WTC11 (cell line): ENCODE results near the gene ADCYAP1. TPM values are rescaled to one million over a fixed set of nuclear protein-coding genes. Genes with fewer than 3 reads are reported as not detected.

Experiments used
- ATAC-seq: fragments of 200-7000 bp; cut with Tn5 transposase; 2 replicates; pipeline ENCODE4 v1.10.0; 2021; ENCODE audit warnings: mild to moderate bottlenecking, moderate library complexity
- CTCF ChIA-PET: fragments of 300-600 bp; sonication (Branson Sonifier 250); formaldehyde crosslinking; loops from one replicate; lab custom pipeline; 2021; ENCODE audit warnings: antibody characterized with exemption; lab: Charles Lee
- POLR2A ChIA-PET: fragments of 350-600 bp; sonication (Branson Sonifier 250); formaldehyde crosslinking; loops from one replicate; lab custom pipeline; 2021; ENCODE audit warnings: antibody characterized with exemption; lab: Charles Lee
- DNase-seq: peaks from one replicate; pipeline ENCODE4 v3.0.0; 2021; ENCODE audit warnings: low spot score
- H3K27ac Mint-ChIP-seq: 2 replicates; pipeline ENCODE4 v1.8.0; 2021; ENCODE audit warnings: mixed read lengths
- H3K27me3 Mint-ChIP-seq: 2 replicates; pipeline ENCODE4 v1.8.0; 2021; ENCODE audit warnings: low read depth, mild to moderate bottlenecking, moderate library complexity, mixed read lengths
- H3K36me3 Mint-ChIP-seq: 2 replicates; pipeline ENCODE4 v1.8.0; 2021; ENCODE audit warnings: mixed read lengths
- H3K4me1 Mint-ChIP-seq: 2 replicates; pipeline ENCODE4 v1.8.0; 2022; ENCODE audit warnings: mixed read lengths
- H3K4me3 Mint-ChIP-seq: 2 replicates; pipeline ENCODE4 v1.8.0; 2021; ENCODE audit warnings: mild to moderate bottlenecking, moderate library complexity, mixed read lengths
- H3K9me3 Mint-ChIP-seq: 2 replicates; pipeline ENCODE4 v1.8.0; 2021; ENCODE audit warnings: mixed read lengths
- CREB1 ChIP-seq: sonication (generic); formaldehyde crosslinking; IDR thresholded peaks from 2 replicates; pipeline ENCODE4 v1.8.0; 2023; ENCODE audit warnings: mild to moderate bottlenecking, missing genetic modification reagents
- ELF4 ChIP-seq: sonication (generic); formaldehyde crosslinking; IDR thresholded peaks from 2 replicates; pipeline ENCODE4 v1.8.1; 2022; ENCODE audit warnings: low read depth, mild to moderate bottlenecking, moderate library complexity, missing genetic modification reagents
- GABPB1 ChIP-seq: sonication (generic); formaldehyde crosslinking; IDR thresholded peaks from 2 replicates; pipeline ENCODE4 v1.8.1; 2023; ENCODE audit warnings: mild to moderate bottlenecking, missing genetic modification reagents
- JAZF1 ChIP-seq: fragments of 250-450 bp; sonication (Bioruptor Pico); IDR thresholded peaks from 2 replicates; pipeline ENCODE4 v1.9.0; 2021; ENCODE audit warnings: moderate library complexity, mild to moderate bottlenecking, inconsistent platforms
- NR2C2 ChIP-seq: sonication (generic); formaldehyde crosslinking; IDR thresholded peaks from 2 replicates; pipeline ENCODE4 v1.8.0; 2022; ENCODE audit warnings: mild to moderate bottlenecking, missing genetic modification reagents
- NR3C1 ChIP-seq: sonication (generic); formaldehyde crosslinking; conservative IDR thresholded peaks from 2 replicates; pipeline ENCODE4 v1.8.1; 2023; ENCODE audit warnings: low read depth, mild to moderate bottlenecking, missing genetic modification reagents
- PRRX2 ChIP-seq: fragments of 250-450 bp; sonication (Bioruptor Pico); IDR thresholded peaks from 2 replicates; pipeline ENCODE4 v1.8.0; 2021; ENCODE audit warnings: mild to moderate bottlenecking
- RELA ChIP-seq: sonication (generic); formaldehyde crosslinking; IDR thresholded peaks from 2 replicates; pipeline ENCODE4 v1.8.1; 2022; ENCODE audit warnings: missing genetic modification reagents, mild to moderate bottlenecking, borderline replicate concordance
- RORB ChIP-seq: fragments of 250-450 bp; sonication (Bioruptor Pico); IDR thresholded peaks from 2 replicates; pipeline ENCODE4 v1.9.0; 2021; ENCODE audit warnings: mild to moderate bottlenecking
- STAT6 ChIP-seq: sonication (generic); formaldehyde crosslinking; conservative IDR thresholded peaks from 2 replicates; pipeline ENCODE4 v1.8.1; 2023; ENCODE audit warnings: mild to moderate bottlenecking, low read depth, missing genetic modification reagents, moderate library complexity
- TEAD1 ChIP-seq: sonication (generic); formaldehyde crosslinking; IDR thresholded peaks from 2 replicates; pipeline ENCODE4 v1.8.0; 2022; ENCODE audit warnings: mild to moderate bottlenecking, missing genetic modification reagents
- TP53 ChIP-seq: sonication (generic); formaldehyde crosslinking; IDR thresholded peaks from 2 replicates; pipeline ENCODE4 v1.8.1; 2023; ENCODE audit warnings: mild to moderate bottlenecking, missing genetic modification reagents
- ZNF121 ChIP-seq: sonication (generic); formaldehyde crosslinking; IDR thresholded peaks from 2 replicates; pipeline ENCODE4 v1.8.0; 2023; ENCODE audit warnings: missing genetic modification reagents
- ZNF219 ChIP-seq: sonication (generic); formaldehyde crosslinking; IDR thresholded peaks from 2 replicates; pipeline ENCODE4 v1.8.0; 2023; ENCODE audit warnings: missing genetic modification reagents, mild to moderate bottlenecking, borderline replicate concordance
- ZNF263 ChIP-seq: sonication (generic); formaldehyde crosslinking; IDR thresholded peaks from 2 replicates; pipeline ENCODE4 v1.8.1; 2022; ENCODE audit warnings: low read depth, mild to moderate bottlenecking, moderate library complexity, missing genetic modification reagents
- ZNF317 ChIP-seq: sonication (generic); formaldehyde crosslinking; IDR thresholded peaks from 2 replicates; pipeline ENCODE4 v1.8.1; 2023; ENCODE audit warnings: low read depth, mild to moderate bottlenecking, moderate library complexity, missing genetic modification reagents, borderline replicate concordance
- ZNF423 ChIP-seq: fragments of 250-450 bp; sonication (Bioruptor Pico); IDR thresholded peaks from 2 replicates; pipeline ENCODE4 v2.1.2; 2022; ENCODE audit warnings: mild to moderate bottlenecking, moderate library complexity
- ZNF671 ChIP-seq: fragments of 250-450 bp; sonication (Bioruptor Pico); IDR thresholded peaks from 2 replicates; pipeline ENCODE4 v1.8.0; 2021; ENCODE audit warnings: mild to moderate bottlenecking
- total RNA-seq: library from RNA; stranded (reverse); gene quantifications from 3 replicates; pipeline ENCODE4 v1.2.3, GENCODE V29; 2021
- TF ChIP-seq, protein P1 (sequence below): sonication (generic); formaldehyde crosslinking; IDR thresholded peaks from 2 replicates; pipeline ENCODE4 v1.8.1; 2022; ENCODE audit warnings: low read depth, missing genetic modification reagents, borderline replicate concordance
- TF ChIP-seq, protein P2 (sequence below): sonication (generic); formaldehyde crosslinking; IDR thresholded peaks from 2 replicates; pipeline ENCODE4 v1.8.1; 2023; ENCODE audit warnings: mild to moderate bottlenecking, missing genetic modification reagents
- TF ChIP-seq, protein P3 (sequence below): sonication (generic); formaldehyde crosslinking; IDR thresholded peaks from 2 replicates; pipeline ENCODE4 v1.8.1; 2022; ENCODE audit warnings: mild to moderate bottlenecking, missing genetic modification reagents, moderate library complexity, borderline replicate concordance
- TF ChIP-seq, protein P4 (sequence below): sonication (generic); formaldehyde crosslinking; IDR thresholded peaks from 2 replicates; pipeline ENCODE4 v1.8.0; 2022; ENCODE audit warnings: mild to moderate bottlenecking, missing genetic modification reagents
- TF ChIP-seq, protein P5 (sequence below): fragments of 250-450 bp; sonication (Bioruptor Pico); IDR thresholded peaks from 2 replicates; pipeline ENCODE4 v2.1.2; 2022; ENCODE audit warnings: mild to moderate bottlenecking, moderate library complexity
- TF ChIP-seq, protein P6 (sequence below): sonication (generic); formaldehyde crosslinking; IDR thresholded peaks from 2 replicates; pipeline ENCODE4 v1.8.0; 2022; ENCODE audit warnings: mild to moderate bottlenecking, missing genetic modification reagents
- TF ChIP-seq, protein P7 (sequence below): fragments of 250-450 bp; sonication (Bioruptor Pico); IDR thresholded peaks from 2 replicates; pipeline ENCODE4 v1.9.0; 2021; ENCODE audit warnings: mild to moderate bottlenecking

ADCYAP1 gene
- total RNA-seq, 1 experiment from 2014 or later, result not detected

DNA sequence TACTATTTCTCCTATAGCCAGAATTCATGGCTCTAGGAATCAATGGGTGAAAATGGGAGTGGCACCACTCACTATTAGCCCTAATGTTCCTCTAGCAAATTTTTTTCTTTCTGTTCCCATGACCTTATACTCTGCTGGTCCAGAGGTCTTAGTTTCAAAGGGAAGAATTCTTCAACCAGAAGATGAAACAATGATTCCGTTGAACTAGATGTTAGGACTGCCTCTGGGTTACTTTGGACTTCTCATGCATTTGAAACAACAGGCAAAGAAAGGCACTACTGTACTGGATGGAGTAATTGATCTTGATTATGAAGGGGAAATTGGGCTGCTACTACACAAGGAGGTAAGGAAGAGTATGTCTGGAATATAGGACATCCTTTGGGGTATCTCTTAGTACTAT is 18.6 kb upstream of the ADCYAP1 start (continued):
- TF ChIP-seq, protein P1, sequence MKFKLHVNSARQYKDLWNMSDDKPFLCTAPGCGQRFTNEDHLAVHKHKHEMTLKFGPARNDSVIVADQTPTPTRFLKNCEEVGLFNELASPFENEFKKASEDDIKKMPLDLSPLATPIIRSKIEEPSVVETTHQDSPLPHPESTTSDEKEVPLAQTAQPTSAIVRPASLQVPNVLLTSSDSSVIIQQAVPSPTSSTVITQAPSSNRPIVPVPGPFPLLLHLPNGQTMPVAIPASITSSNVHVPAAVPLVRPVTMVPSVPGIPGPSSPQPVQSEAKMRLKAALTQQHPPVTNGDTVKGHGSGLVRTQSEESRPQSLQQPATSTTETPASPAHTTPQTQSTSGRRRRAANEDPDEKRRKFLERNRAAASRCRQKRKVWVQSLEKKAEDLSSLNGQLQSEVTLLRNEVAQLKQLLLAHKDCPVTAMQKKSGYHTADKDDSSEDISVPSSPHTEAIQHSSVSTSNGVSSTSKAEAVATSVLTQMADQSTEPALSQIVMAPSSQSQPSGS (CRISPR knock-in tag), result no peak
- TF ChIP-seq, protein P2, sequence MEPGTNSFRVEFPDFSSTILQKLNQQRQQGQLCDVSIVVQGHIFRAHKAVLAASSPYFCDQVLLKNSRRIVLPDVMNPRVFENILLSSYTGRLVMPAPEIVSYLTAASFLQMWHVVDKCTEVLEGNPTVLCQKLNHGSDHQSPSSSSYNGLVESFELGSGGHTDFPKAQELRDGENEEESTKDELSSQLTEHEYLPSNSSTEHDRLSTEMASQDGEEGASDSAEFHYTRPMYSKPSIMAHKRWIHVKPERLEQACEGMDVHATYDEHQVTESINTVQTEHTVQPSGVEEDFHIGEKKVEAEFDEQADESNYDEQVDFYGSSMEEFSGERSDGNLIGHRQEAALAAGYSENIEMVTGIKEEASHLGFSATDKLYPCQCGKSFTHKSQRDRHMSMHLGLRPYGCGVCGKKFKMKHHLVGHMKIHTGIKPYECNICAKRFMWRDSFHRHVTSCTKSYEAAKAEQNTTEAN (CRISPR knock-in tag), result no peak
- TF ChIP-seq NR3C1 (CRISPR knock-in tag) (no peak), CREB1 (CRISPR knock-in tag) (no peak), STAT6 (CRISPR knock-in tag) (no peak), JAZF1 (CRISPR knock-in tag) (no peak), ZNF317 (no peak)
- TF ChIP-seq, protein P3, sequence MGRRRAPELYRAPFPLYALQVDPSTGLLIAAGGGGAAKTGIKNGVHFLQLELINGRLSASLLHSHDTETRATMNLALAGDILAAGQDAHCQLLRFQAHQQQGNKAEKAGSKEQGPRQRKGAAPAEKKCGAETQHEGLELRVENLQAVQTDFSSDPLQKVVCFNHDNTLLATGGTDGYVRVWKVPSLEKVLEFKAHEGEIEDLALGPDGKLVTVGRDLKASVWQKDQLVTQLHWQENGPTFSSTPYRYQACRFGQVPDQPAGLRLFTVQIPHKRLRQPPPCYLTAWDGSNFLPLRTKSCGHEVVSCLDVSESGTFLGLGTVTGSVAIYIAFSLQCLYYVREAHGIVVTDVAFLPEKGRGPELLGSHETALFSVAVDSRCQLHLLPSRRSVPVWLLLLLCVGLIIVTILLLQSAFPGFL (CRISPR knock-in tag), result no peak
- TF ChIP-seq, protein P4, sequence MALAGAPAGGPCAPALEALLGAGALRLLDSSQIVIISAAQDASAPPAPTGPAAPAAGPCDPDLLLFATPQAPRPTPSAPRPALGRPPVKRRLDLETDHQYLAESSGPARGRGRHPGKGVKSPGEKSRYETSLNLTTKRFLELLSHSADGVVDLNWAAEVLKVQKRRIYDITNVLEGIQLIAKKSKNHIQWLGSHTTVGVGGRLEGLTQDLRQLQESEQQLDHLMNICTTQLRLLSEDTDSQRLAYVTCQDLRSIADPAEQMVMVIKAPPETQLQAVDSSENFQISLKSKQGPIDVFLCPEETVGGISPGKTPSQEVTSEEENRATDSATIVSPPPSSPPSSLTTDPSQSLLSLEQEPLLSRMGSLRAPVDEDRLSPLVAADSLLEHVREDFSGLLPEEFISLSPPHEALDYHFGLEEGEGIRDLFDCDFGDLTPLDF (CRISPR knock-in tag), result no peak

DNA sequence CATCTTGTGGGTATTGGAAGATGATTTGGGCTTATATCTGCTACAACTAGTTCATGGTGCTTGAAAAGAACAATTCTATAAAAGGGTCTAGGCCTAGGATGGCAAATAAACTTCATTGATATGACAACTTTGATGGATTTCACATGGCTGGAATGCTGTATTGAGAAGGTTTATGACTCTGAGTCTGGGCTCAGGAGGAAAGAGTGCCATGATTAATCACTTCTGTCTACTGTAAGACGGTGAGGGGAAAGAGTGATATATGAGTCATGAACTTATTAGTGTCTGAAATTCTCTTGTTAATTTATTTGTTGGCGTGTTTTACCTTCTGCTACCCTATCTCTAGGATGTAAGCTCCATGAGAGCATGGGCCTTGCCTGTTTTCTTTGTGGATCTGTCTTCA is 17.0 kb upstream of the ADCYAP1 start:
- ChIA-PET POLR2A (no interaction called here), CTCF (no interaction called here)
- DNase-seq, result no peak
- no peak for TF ChIP-seq ZNF671 (CRISPR knock-in tag)
- TF ChIP-seq RORB (CRISPR knock-in tag), result no peak
- no peak for ATAC-seq
- Mint-ChIP-seq H3K4me3 (no peak overlapping the region), H3K27ac (no peak overlapping the region), H3K36me3 (no peaks in the 10 kb centered on the region), H3K9me3 (peaks cover 10% of the 10 kb centered on the region), H3K27me3 (peaks cover 3% of the 10 kb centered on the region), H3K4me1 (no peaks in the 10 kb centered on the region)

DNA sequence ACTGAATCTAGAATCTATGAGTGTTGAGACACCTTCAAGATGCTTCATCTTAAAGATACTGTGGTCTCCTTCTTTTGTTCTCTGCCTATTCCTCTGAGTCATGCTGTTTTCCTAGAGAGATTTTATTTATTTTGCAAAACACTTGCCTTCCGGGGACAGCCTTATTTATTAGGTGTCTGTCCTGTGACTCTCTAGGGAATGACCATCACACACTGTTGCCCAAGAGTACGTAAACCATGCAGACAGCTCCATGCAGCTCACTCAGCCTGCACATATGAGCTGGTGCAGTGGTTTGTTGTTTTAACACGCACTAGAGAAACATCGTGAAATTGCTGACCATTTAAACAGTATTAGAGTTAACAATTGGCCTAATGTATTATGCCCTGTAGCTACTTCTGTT is 12.4 kb upstream of the ADCYAP1 start:
- DNase-seq (no peak), ATAC-seq (no peak)
- peaks cover 6% of the 10 kb centered on the region for H3K9me3 Mint-ChIP-seq
- no peaks in the 10 kb centered on the region for H3K4me1 Mint-ChIP-seq
- H3K27me3 Mint-ChIP-seq, result 0 out of 2 replicates have a peak, but pooled peaks cover 2% of the 10 kb centered on the region
- POLR2A ChIA-PET, result no interaction called here
- no peak overlapping the region for H3K27ac Mint-ChIP-seq
- no peaks in the 10 kb centered on the region for H3K36me3 Mint-ChIP-seq
- no peak overlapping the region for H3K4me3 Mint-ChIP-seq
- CTCF ChIA-PET, result interaction anchor here (1.3 kb wide), 1 partner anchor 69 kb away, joined by 3 read pairs; no protein-coding TSS in a partner anchor
- TF ChIP-seq PRRX2 (CRISPR knock-in tag) (no peak), NR3C1 (CRISPR knock-in tag) (no peak), TP53 (CRISPR knock-in tag) (no peak), NR2C2 (CRISPR knock-in tag) (no peak), ZNF423 (no peak), ELF4 (CRISPR knock-in tag) (no peak), ZNF263 (CRISPR knock-in tag) (no peak), ZNF219 (CRISPR knock-in tag) (no peak), TEAD1 (CRISPR knock-in tag) (no peak), GABPB1 (CRISPR knock-in tag) (no peak), RELA (CRISPR knock-in tag) (no peak), ZNF121 (no peak)
- TF ChIP-seq, protein P5, sequence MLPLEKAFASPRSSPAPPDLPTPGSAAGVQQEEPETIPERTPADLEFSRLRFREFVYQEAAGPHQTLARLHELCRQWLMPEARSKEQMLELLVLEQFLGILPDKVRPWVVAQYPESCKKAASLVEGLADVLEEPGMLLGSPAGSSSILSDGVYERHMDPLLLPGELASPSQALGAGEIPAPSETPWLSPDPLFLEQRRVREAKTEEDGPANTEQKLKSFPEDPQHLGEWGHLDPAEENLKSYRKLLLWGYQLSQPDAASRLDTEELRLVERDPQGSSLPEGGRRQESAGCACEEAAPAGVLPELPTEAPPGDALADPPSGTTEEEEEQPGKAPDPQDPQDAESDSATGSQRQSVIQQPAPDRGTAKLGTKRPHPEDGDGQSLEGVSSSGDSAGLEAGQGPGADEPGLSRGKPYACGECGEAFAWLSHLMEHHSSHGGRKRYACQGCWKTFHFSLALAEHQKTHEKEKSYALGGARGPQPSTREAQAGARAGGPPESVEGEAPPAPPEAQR (CRISPR knock-in tag), result no peak
- TF ChIP-seq, protein P6, sequence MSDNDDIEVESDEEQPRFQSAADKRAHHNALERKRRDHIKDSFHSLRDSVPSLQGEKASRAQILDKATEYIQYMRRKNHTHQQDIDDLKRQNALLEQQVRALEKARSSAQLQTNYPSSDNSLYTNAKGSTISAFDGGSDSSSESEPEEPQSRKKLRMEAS (CRISPR knock-in tag), result no peak
- TF ChIP-seq, protein P7, sequence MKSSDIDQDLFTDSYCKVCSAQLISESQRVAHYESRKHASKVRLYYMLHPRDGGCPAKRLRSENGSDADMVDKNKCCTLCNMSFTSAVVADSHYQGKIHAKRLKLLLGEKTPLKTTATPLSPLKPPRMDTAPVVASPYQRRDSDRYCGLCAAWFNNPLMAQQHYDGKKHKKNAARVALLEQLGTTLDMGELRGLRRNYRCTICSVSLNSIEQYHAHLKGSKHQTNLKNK, result no peak
